Neural cell (in vitro differentiated cells): ENCODE data around the gene GRIN3B. TPM values are rescaled to one million over a fixed set of nuclear protein-coding genes. Genes with fewer than 3 reads are reported as not detected.

Experiments used
- H2AFZ ChIP-seq: fragments of 200-600, 300-800 bp; sonication (generic), shearing (Covaris generic); 2 replicates; pipeline ENCODE4 v1.6.0; 2014; ENCODE audit warnings: low read depth, mild to moderate bottlenecking, antibody characterized with exemption, low read length, moderate library complexity
- H3F3A ChIP-seq: fragments of 200-600 bp; shearing (Covaris generic); 2 replicates; pipeline ENCODE4 v1.6.1; 2016; ENCODE audit warnings: mild to moderate bottlenecking, moderate library complexity, mixed read lengths, antibody characterized with exemption, low read length; ENCODE audit not compliant: insufficient read depth, poor library complexity, severe bottlenecking
- H3K27ac ChIP-seq: fragments of 200-600, 300-800 bp; sonication (generic), shearing (Covaris generic); 2 replicates; pipeline ENCODE4 v1.5.1; 2014; ENCODE audit warnings: mild to moderate bottlenecking, low read length, moderate library complexity
- H3K27me3 ChIP-seq: fragments of 300-800, 200-600 bp; sonication (generic), shearing (Covaris generic); 2 replicates; pipeline ENCODE4 v1.6.0; 2014; ENCODE audit warnings: mild to moderate bottlenecking, low read depth, low read length, moderate library complexity; ENCODE audit not compliant: insufficient read depth
- H3K36me3 ChIP-seq: fragments of 300-800, 200-600 bp; sonication (generic), shearing (Covaris generic); 2 replicates; pipeline ENCODE4 v1.5.1; 2014; ENCODE audit warnings: mild to moderate bottlenecking, antibody characterized with exemption, low read length, moderate library complexity; ENCODE audit not compliant: insufficient read depth
- H3K4me2 ChIP-seq: fragments of 300-800, 200-600 bp; sonication (generic), shearing (Covaris generic); 2 replicates; pipeline ENCODE4 v1.6.0; 2014; ENCODE audit warnings: mild to moderate bottlenecking, low read length
- H3K4me3 ChIP-seq: fragments of 300-800, 200-600 bp; sonication (generic), shearing (Covaris generic); 2 replicates; pipeline ENCODE4 v1.5.1; 2014; ENCODE audit warnings: mild to moderate bottlenecking, low read length, moderate library complexity
- H3K79me2 ChIP-seq: fragments of 200-600 bp; shearing (Covaris generic); replicated peaks from 2 replicates; pipeline ENCODE4 v1.6.0; 2014; ENCODE audit warnings: mild to moderate bottlenecking, low read length, moderate library complexity; ENCODE audit not compliant: insufficient read depth
- H3K9ac ChIP-seq: fragments of 300-800, 200-600 bp; sonication (generic), shearing (Covaris generic); 2 replicates; pipeline ENCODE4 v1.6.1; 2016; ENCODE audit warnings: mild to moderate bottlenecking, low read length, mixed read lengths
- H3K9me2 ChIP-seq: fragments of 200-600 bp; shearing (Covaris generic); 2 replicates; pipeline ENCODE4 v1.6.1; 2016; ENCODE audit warnings: mild to moderate bottlenecking, low read length, mixed read lengths; ENCODE audit not compliant: insufficient read depth
- H3K9me3 ChIP-seq: fragments of 200-600, 300-800 bp; sonication (generic), shearing (Covaris generic); 2 replicates; pipeline ENCODE4 v1.6.1; 2016; ENCODE audit warnings: mild to moderate bottlenecking, mixed run types, low read length, moderate library complexity, mixed read lengths
- H4K20me1 ChIP-seq: fragments of 200-600 bp; shearing (Covaris generic); 2 replicates; pipeline ENCODE4 v1.6.1; 2016; ENCODE audit warnings: mild to moderate bottlenecking, mixed run types; ENCODE audit not compliant: insufficient read depth
- EP300 ChIP-seq: fragments of 450-650 bp; conservative IDR thresholded peaks from 2 replicates; pipeline ENCODE4 v1.6.1; 2014; ENCODE audit warnings: antibody characterized with exemption, mild to moderate bottlenecking, moderate library complexity; ENCODE audit not compliant: poor library complexity, severe bottlenecking
- EZH2 ChIP-seq: fragments of 200-600, 300-800 bp; shearing (Covaris generic), sonication (generic); IDR thresholded peaks from 2 replicates; pipeline ENCODE4 v1.6.1; 2014; ENCODE audit warnings: antibody characterized with exemption, low read length, borderline replicate concordance, mild to moderate bottlenecking; ENCODE audit not compliant: insufficient read depth, poor library complexity, severe bottlenecking
- MXI1 ChIP-seq: fragments of 450-650 bp; conservative IDR thresholded peaks from 2 replicates; pipeline ENCODE4 v1.6.1; 2014; ENCODE audit warnings: antibody characterized with exemption, mild to moderate bottlenecking; ENCODE audit not compliant: poor library complexity, severe bottlenecking
- POLR2AphosphoS5 ChIP-seq: IDR thresholded peaks from 2 replicates; pipeline ENCODE4 v1.6.1; 2012
- RAD21 ChIP-seq: fragments of 450-650 bp; conservative IDR thresholded peaks from 2 replicates; pipeline ENCODE4 v1.6.1; 2014; ENCODE audit warnings: antibody characterized with exemption, mild to moderate bottlenecking, moderate library complexity
- SMC3 ChIP-seq: fragments of 450-650 bp; conservative IDR thresholded peaks from 2 replicates; pipeline ENCODE4 v1.6.1; 2014; ENCODE audit warnings: antibody characterized with exemption, mild to moderate bottlenecking, moderate library complexity; ENCODE audit not compliant: poor library complexity
- TAF1 ChIP-seq: IDR thresholded peaks from 2 replicates; pipeline ENCODE4 v1.6.1; 2012; ENCODE audit warnings: low read depth
- polyA plus RNA-seq: library from polyadenylated mRNA; depleted of rRNA; stranded (reverse); fragments of >200 nt; gene quantifications from 2 replicates; pipeline ENCODE4 v1.2.3, GENCODE V29; 2014
- TF ChIP-seq, protein P1 (sequence below): fragments of 450-650 bp; IDR thresholded peaks from 2 replicates; pipeline ENCODE4 v1.5.1; 2014; ENCODE audit warnings: antibody characterized with exemption, mild to moderate bottlenecking, moderate library complexity; ENCODE audit not compliant: poor library complexity, severe bottlenecking
- TF ChIP-seq, protein P2 (sequence below): IDR thresholded peaks from 2 replicates; pipeline ENCODE4 v1.6.1; 2012; ENCODE audit warnings: borderline replicate concordance

GRIN3B gene
- polyA plus RNA-seq, 1 donor from 2014 or later = 0.46 TPM

DNA sequence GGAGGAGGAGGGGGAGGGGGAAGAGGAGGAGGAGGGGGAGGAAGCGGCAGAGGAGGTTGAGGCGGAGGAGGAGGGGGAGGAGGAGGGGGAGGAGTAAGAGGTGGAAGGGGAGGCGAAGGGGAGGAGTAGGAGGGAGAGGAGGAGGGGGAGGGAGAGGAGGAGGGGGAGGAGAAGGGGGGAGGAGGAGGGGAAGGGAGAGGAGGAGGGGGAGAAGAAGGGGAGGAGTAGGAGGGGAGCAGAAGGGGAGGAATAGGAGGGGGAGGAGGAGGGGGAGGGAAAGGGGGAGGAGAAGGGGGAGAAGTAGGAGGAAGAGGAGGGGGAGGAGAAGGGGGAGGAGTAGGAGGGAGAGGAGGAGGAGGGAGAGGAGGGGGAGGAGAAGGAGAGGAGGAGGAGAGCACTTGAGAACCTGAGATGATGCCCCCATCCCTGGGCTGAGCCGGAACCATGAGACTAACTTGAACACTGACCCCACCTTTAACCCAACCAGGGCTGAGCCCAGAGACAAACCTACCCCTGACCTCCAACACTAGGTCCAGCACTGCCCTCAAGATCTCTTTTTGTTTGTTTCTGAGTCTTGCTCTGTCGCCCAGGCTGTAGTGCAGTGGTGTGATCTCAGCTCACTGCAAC, 52.2 kb downstream of the GRIN3B start:
- peaks cover 9% of the 10 kb centered on the region for H3K36me3 ChIP-seq
- no peak overlapping the region for H3K9ac ChIP-seq
- H3K9me2 ChIP-seq = no peaks in the 10 kb centered on the region
- TF ChIP-seq TAF1 (no peak), EP300 (no peak), RAD21 (no peak), MXI1 (no peak), POLR2AphosphoS5 (no peak), SMC3 (no peak), EZH2 (no peak)
- TF ChIP-seq, protein P1, sequence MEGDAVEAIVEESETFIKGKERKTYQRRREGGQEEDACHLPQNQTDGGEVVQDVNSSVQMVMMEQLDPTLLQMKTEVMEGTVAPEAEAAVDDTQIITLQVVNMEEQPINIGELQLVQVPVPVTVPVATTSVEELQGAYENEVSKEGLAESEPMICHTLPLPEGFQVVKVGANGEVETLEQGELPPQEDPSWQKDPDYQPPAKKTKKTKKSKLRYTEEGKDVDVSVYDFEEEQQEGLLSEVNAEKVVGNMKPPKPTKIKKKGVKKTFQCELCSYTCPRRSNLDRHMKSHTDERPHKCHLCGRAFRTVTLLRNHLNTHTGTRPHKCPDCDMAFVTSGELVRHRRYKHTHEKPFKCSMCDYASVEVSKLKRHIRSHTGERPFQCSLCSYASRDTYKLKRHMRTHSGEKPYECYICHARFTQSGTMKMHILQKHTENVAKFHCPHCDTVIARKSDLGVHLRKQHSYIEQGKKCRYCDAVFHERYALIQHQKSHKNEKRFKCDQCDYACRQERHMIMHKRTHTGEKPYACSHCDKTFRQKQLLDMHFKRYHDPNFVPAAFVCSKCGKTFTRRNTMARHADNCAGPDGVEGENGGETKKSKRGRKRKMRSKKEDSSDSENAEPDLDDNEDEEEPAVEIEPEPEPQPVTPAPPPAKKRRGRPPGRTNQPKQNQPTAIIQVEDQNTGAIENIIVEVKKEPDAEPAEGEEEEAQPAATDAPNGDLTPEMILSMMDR = no peak
- TF ChIP-seq, protein P2, sequence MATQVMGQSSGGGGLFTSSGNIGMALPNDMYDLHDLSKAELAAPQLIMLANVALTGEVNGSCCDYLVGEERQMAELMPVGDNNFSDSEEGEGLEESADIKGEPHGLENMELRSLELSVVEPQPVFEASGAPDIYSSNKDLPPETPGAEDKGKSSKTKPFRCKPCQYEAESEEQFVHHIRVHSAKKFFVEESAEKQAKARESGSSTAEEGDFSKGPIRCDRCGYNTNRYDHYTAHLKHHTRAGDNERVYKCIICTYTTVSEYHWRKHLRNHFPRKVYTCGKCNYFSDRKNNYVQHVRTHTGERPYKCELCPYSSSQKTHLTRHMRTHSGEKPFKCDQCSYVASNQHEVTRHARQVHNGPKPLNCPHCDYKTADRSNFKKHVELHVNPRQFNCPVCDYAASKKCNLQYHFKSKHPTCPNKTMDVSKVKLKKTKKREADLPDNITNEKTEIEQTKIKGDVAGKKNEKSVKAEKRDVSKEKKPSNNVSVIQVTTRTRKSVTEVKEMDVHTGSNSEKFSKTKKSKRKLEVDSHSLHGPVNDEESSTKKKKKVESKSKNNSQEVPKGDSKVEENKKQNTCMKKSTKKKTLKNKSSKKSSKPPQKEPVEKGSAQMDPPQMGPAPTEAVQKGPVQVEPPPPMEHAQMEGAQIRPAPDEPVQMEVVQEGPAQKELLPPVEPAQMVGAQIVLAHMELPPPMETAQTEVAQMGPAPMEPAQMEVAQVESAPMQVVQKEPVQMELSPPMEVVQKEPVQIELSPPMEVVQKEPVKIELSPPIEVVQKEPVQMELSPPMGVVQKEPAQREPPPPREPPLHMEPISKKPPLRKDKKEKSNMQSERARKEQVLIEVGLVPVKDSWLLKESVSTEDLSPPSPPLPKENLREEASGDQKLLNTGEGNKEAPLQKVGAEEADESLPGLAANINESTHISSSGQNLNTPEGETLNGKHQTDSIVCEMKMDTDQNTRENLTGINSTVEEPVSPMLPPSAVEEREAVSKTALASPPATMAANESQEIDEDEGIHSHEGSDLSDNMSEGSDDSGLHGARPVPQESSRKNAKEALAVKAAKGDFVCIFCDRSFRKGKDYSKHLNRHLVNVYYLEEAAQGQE = no peak
- no peaks in the 10 kb centered on the region for H3F3A ChIP-seq
- no peaks in the 10 kb centered on the region for H3K79me2 ChIP-seq
- H2AFZ ChIP-seq = no peak overlapping the region
- H3K9me3 ChIP-seq = peaks cover 17% of the 10 kb centered on the region
- H3K27me3 ChIP-seq = no peaks in the 10 kb centered on the region
- H3K4me2 ChIP-seq = no peak overlapping the region
- no peak overlapping the region for H3K4me3 ChIP-seq
- H4K20me1 ChIP-seq = no peaks in the 10 kb centered on the region
- H3K27ac ChIP-seq = no peak overlapping the region

DNA sequence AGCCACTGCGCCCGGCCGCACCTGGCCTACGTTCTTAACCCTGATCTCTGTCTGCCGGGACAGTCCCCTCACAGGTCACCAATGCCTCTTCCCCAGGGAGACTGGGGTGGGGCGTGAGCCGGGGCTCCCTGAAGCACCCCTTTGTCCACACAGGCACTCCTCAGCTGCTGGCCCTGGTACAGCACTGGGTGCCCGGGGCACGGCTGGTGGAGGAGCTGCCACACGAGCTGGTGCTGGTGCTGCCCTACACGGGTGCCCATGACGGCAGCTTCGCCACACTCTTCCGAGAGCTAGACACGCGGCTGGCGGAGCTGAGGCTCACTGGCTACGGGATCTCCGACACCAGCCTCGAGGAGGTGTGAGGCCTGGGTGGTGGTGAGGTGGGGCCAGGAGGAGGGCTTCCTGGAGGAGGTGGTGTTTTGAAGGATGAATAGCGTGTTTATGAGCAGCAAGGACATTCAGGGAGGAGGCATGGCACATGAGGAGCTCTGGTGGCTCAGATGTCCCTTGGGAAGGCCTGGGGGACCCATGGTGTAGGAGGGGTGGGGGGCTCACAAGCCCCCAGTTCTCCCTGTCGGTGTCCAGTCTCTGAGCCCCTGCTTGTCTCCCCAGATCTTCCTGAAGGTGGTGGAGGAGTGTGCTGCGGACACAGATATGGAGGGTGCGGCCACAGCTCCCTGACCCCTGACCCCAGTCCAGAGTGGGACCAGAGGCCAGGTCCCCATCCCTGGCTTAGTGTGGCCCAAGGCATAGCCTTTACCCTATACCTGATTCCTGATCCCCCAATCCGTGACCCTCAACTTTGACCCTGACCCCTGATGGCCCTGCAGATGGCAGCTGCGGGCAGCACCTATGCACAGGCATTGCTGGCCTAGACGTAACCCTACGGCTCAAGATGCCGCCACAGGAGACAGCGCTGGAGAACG, 53.2 kb downstream of the GRIN3B start:
- H3K9me3 ChIP-seq = peaks cover 22% of the 10 kb centered on the region
- no peak overlapping the region for H2AFZ ChIP-seq
- no peak overlapping the region for H3K4me2 ChIP-seq
- no peaks in the 10 kb centered on the region for H3K27me3 ChIP-seq
- no peak overlapping the region for H3K27ac ChIP-seq
- no peaks in the 10 kb centered on the region for H3K79me2 ChIP-seq
- peaks cover 9% of the 10 kb centered on the region for H3K36me3 ChIP-seq
- no peak overlapping the region for H3K9ac ChIP-seq
- no peak overlapping the region for H3K4me3 ChIP-seq
- TF ChIP-seq, protein P1 = no peak
- no peaks in the 10 kb centered on the region for H4K20me1 ChIP-seq
- no peaks in the 10 kb centered on the region for H3F3A ChIP-seq
- H3K9me2 ChIP-seq = no peaks in the 10 kb centered on the region
